Vagina (tissue), 2 donors: ENCODE data around the gene ZKSCAN3. TPM values are rescaled to one million over a fixed set of nuclear protein-coding genes. Genes with fewer than 3 reads are reported as not detected.

Experiments used
- DNase-seq, 2 donors: peaks; one replicate each; pipeline ENCODE4 v3.0.0-alpha.2; 2017; ENCODE audit errors: extremely low spot score in 2 of 2
- H3K27ac ChIP-seq: fragments of 200-600 bp; sonication (generic); one replicate; pipeline ENCODE4 v1.5.1; 2019
- H3K27me3 ChIP-seq: fragments of 200-600 bp; sonication (generic); one replicate; pipeline ENCODE4 v1.5.1; 2019
- H3K36me3 ChIP-seq, 2 donors: fragments of 200-600 bp; sonication (generic); one replicate each; pipeline ENCODE4 v1.5.1; 2017 to 2019
- H3K4me1 ChIP-seq: fragments of 200-600 bp; sonication (generic); one replicate; pipeline ENCODE4 v1.5.1; 2019
- H3K4me3 ChIP-seq, 2 donors: fragments of 200-600 bp; sonication (generic); 1 replicate in 1 of 2; 2 replicates in 1 of 2; pipeline ENCODE4 v1.5.1; 2016 to 2019
- H3K9me3 ChIP-seq: fragments of 200-600 bp; sonication (generic); one replicate; pipeline ENCODE4 v1.5.1; 2019
- CTCF ChIP-seq, 3 experiments: fragments of 450-650 bp in 2 of 3; fragments of 200-600 bp in 1 of 3; sonication (generic) in 1 of 3; IDR thresholded peaks; one replicate each; pipeline ENCODE4 v1.5.1; 2017 to 2019; ENCODE audit warnings: antibody characterized with exemption in 3 of 3, mild to moderate bottlenecking in 2 of 3, moderate library complexity in 2 of 3
- POLR2A ChIP-seq, 2 donors: fragments of 450-650 bp; IDR thresholded peaks; one replicate each; pipeline ENCODE4 v1.6.1; 2017; ENCODE audit warnings: antibody characterized with exemption in 2 of 2, mild to moderate bottlenecking in 2 of 2, moderate library complexity in 2 of 2
- POLR2AphosphoS5 ChIP-seq, 2 donors: sonication (generic); formaldehyde crosslinking; IDR thresholded peaks; one replicate each; pipeline ENCODE4 v1.9.0; 2017; ENCODE audit warnings: antibody characterized with exemption in 2 of 2, mild to moderate bottlenecking in 2 of 2, low read depth in 1 of 2; ENCODE audit not compliant: insufficient read depth in 1 of 2
- intact Hi-C: fragments of 100-400 bp; cut with DNase I; formaldehyde crosslinking; loops from one replicate; pipeline ENCODE4 v1.15.1; 2023
- total RNA-seq: library from RNA; depleted of rRNA; stranded (reverse); fragments of >200 nt; gene quantifications from one replicate; pipeline ENCODE4 v1.2.3, GENCODE V29; 2016

ZKSCAN3 gene
- total RNA-seq, 1 donor from 2014 or later: 2.9 TPM

- H3K4me3 ChIP-seq: no peak overlapping the region
- H3K9me3 ChIP-seq: no peaks in the 10 kb centered on the region
- peaks cover 8% of the 10 kb centered on the region for H3K4me1 ChIP-seq
- H3K27ac ChIP-seq: no peak overlapping the region
- H3K36me3 ChIP-seq: peaks cover 0 to 32% of the 10 kb centered on the region in 2 donors
- TF ChIP-seq CTCF (IDR thresholded peaks at IDR 0.05) (no peak), POLR2A (IDR thresholded peaks at IDR 0.05) (no peak), POLR2AphosphoS5 (IDR thresholded peaks at IDR 0.05; ENCODE audit: insufficient read depth in 1 of 2, low read depth in 1 of 2) (no peak)
- intact Hi-C loops: no loop called here
- no peak for DNase-seq
- H3K27me3 ChIP-seq: no peaks in the 10 kb centered on the region
These were observed 34.4 kb downstream of the ZKSCAN3 start for GRCh38 chr6:28384143-28384533.

- TF ChIP-seq POLR2A (IDR thresholded peaks at IDR 0.05) (no peak), POLR2AphosphoS5 (IDR thresholded peaks at IDR 0.05; ENCODE audit: insufficient read depth in 1 of 2, low read depth in 1 of 2) (no peak), CTCF (IDR thresholded peaks at IDR 0.05) (no peak)
- Histone ChIP-seq H3K27me3 (no peaks in the 10 kb centered on the region), H3K27ac (no peak overlapping the region), H3K4me3 (no peak overlapping the region), H3K9me3 (no peaks in the 10 kb centered on the region), H3K4me1 (peaks cover 3% of the 10 kb centered on the region), H3K36me3 (peaks cover 0 to 47% of the 10 kb centered on the region in 2 donors)
- intact Hi-C loops: no loop called here
- no peak for DNase-seq
These were observed 40.9 kb downstream of the ZKSCAN3 start for GRCh38 chr6:28390688-28391087.

- intact Hi-C loops: no loop called here
- DNase-seq: no peak
- Histone ChIP-seq H3K4me1 (peaks cover 34% of the 10 kb centered on the region), H3K36me3 (peaks cover 0 to 49% of the 10 kb centered on the region in 2 donors), H3K27me3 (no peaks in the 10 kb centered on the region), H3K27ac (no peak overlapping the region), H3K4me3 (no peak overlapping the region), H3K9me3 (no peaks in the 10 kb centered on the region)
- no peak for TF ChIP-seq CTCF (IDR thresholded peaks at IDR 0.05)
- TF ChIP-seq POLR2AphosphoS5 (IDR thresholded peaks at IDR 0.05; ENCODE audit: insufficient read depth in 1 of 2, low read depth in 1 of 2): no peak
- no peak for TF ChIP-seq POLR2A (IDR thresholded peaks at IDR 0.05)
These were observed 44.3 kb downstream of the ZKSCAN3 start for GRCh38 chr6:28393912-28394662.

GRCh38 chr6:28395918-28396317 is 46.2 kb downstream of the ZKSCAN3 start:
- TF ChIP-seq CTCF (IDR thresholded peaks at IDR 0.05) (no peak), POLR2AphosphoS5 (IDR thresholded peaks at IDR 0.05; ENCODE audit: insufficient read depth in 1 of 2, low read depth in 1 of 2) (no peak), POLR2A (IDR thresholded peaks at IDR 0.05) (no peak)
- Histone ChIP-seq H3K36me3 (peaks cover 0 to 30% of the 10 kb centered on the region in 2 donors), H3K9me3 (no peaks in the 10 kb centered on the region), H3K27me3 (no peaks in the 10 kb centered on the region), H3K27ac (no peak overlapping the region), H3K4me1 (peaks cover 41% of the 10 kb centered on the region), H3K4me3 (no peak overlapping the region)
- DNase-seq: no peak
- intact Hi-C loops: no loop called here
